Duodenal mucosa (tissue), 2 donors: ENCODE data around the gene MRPL37.
A peak's percentile ranks its signal among the peaks of the same experiment; 100 is the strongest.
"Not testable (repeated sequence)": the region's sequence is repeated elsewhere in the genome, so short reads cannot be mapped to it uniquely, and the experiment has no call there.

Experiments used
- H3K27ac ChIP-seq: one replicate; pipeline ENCODE4 v1.7.0; 2013; ENCODE audit warnings: low read depth, low read length
- H3K27me3 ChIP-seq, 2 donors: one replicate each; pipeline ENCODE4 v1.7.0; 2013; ENCODE audit warnings: low read length in 2 of 2, control low read depth in 1 of 2; ENCODE audit not compliant: insufficient read depth in 2 of 2, control insufficient read depth in 1 of 2
- H3K36me3 ChIP-seq, 2 donors: one replicate each; pipeline ENCODE4 v1.7.0; 2013; ENCODE audit warnings: low read length in 2 of 2, control low read depth in 1 of 2; ENCODE audit not compliant: insufficient read depth in 2 of 2, control insufficient read depth in 1 of 2
- H3K4me1 ChIP-seq, 2 donors: one replicate each; pipeline ENCODE4 v1.7.0; 2013; ENCODE audit warnings: low read length in 2 of 2, control low read depth in 1 of 2; ENCODE audit not compliant: insufficient read depth in 2 of 2, control insufficient read depth in 1 of 2
- H3K4me3 ChIP-seq, 2 donors: one replicate each; pipeline ENCODE4 v1.7.0; 2013; ENCODE audit warnings: low read length in 2 of 2, low read depth in 1 of 2
- H3K9ac ChIP-seq, 2 donors: one replicate each; pipeline ENCODE4 v1.7.0; 2013; ENCODE audit warnings: low read length in 2 of 2, low read depth in 1 of 2
- H3K9me3 ChIP-seq, 2 donors: one replicate each; pipeline ENCODE4 v1.7.0; 2013; ENCODE audit warnings: low read length in 2 of 2, control low read depth in 1 of 2; ENCODE audit not compliant: control insufficient read depth in 1 of 2

MRPL37 gene

DNA sequence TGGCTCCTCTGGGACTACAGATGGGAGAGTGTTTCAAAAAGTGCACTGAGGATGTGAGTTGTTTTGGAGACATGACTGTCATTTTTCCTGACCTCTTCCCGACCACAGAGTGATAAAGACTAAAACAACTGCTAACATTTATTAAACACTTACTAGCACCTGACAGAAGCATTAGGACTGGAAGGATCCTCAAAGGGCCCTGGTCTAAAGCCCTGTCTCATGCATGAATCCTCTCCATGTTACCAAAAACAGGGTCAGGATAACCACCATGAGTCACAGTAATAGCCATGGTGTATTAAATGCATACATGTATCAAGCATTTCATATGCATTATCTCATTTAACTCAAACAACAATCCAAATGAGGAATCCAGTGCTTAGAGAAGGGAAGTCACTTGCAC lies 11.7 kb upstream of the MRPL37 start:
- Histone ChIP-seq H3K36me3 (peaks cover 0 to 24% of the 10 kb centered on the region in 2 donors), H3K9me3 (no peaks in the 10 kb centered on the region), H3K9ac (no peak overlapping the region), H3K4me1 (no peaks in the 10 kb centered on the region), H3K27ac (no peak overlapping the region), H3K4me3 (no peak overlapping the region), H3K27me3 (no peaks in the 10 kb centered on the region)

DNA sequence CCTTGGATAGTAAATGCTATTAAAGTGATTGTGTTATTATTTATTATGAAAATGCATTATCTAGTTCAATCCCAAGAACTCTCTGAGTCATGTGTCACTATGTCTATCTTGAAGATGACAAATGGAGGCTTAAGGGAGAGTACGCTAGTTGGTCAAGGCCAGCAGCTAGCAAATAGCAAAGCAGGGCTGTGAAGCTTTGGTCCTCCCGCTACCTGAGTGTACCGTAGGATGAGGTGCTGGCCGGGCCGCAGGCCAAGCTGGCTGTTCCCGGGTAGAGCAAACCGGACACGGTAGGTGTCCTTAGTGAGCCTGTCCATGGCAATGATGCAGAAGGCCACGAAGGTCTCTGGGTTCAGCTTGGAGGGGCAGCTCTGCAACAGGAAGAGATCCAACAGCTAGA lies 9.4 kb upstream of the MRPL37 start:
- Histone ChIP-seq H3K9ac (no peak overlapping the region), H3K4me3 (no peak overlapping the region), H3K27me3 (no peaks in the 10 kb centered on the region), H3K27ac (no peak overlapping the region), H3K9me3 (no peaks in the 10 kb centered on the region), H3K36me3 (peaks cover 3 to 40% of the 10 kb centered on the region in 2 donors), H3K4me1 (no peaks in the 10 kb centered on the region)

- H3K36me3 ChIP-seq, result peaks cover 3 to 43% of the 10 kb centered on the region in 2 donors
- H3K9me3 ChIP-seq, result no peaks in the 10 kb centered on the region
- H3K4me3 ChIP-seq, result no peak overlapping the region
- H3K27me3 ChIP-seq, result no peaks in the 10 kb centered on the region
- H3K9ac ChIP-seq, result no peak overlapping the region
- no peak overlapping the region for H3K27ac ChIP-seq
- no peaks in the 10 kb centered on the region for H3K4me1 ChIP-seq
These were observed 8.4 kb upstream of the MRPL37 start for GRCh38 chr1:54191525-54191924.

- H3K4me1 ChIP-seq, result no peaks in the 10 kb centered on the region
- no peak overlapping the region for H3K9ac ChIP-seq
- H3K4me3 ChIP-seq, result no peak overlapping the region
- H3K9me3 ChIP-seq, result no peaks in the 10 kb centered on the region
- peaks cover 3 to 43% of the 10 kb centered on the region in 2 donors for H3K36me3 ChIP-seq
- H3K27me3 ChIP-seq, result no peaks in the 10 kb centered on the region
- no peak overlapping the region for H3K27ac ChIP-seq
These were observed 6.5 kb upstream of the MRPL37 start for GRCh38 chr1:54193453-54193852.

GRCh38 chr1:54199151-54199764 lies 709 bp upstream of the MRPL37 start:
- peaks cover 3 to 16% of the 10 kb centered on the region in 2 donors for H3K36me3 ChIP-seq
- H3K9me3 ChIP-seq, result no peaks in the 10 kb centered on the region
- no peak overlapping the region for H3K27ac ChIP-seq
- peak overlapping the region; percentile 84 to 96 for H3K4me3 ChIP-seq
- peaks cover 18 to 20% of the 10 kb centered on the region in 2 donors for H3K4me1 ChIP-seq
- H3K9ac ChIP-seq, result peak overlapping the region; percentile 69 to 87
- no peaks in the 10 kb centered on the region for H3K27me3 ChIP-seq

DNA sequence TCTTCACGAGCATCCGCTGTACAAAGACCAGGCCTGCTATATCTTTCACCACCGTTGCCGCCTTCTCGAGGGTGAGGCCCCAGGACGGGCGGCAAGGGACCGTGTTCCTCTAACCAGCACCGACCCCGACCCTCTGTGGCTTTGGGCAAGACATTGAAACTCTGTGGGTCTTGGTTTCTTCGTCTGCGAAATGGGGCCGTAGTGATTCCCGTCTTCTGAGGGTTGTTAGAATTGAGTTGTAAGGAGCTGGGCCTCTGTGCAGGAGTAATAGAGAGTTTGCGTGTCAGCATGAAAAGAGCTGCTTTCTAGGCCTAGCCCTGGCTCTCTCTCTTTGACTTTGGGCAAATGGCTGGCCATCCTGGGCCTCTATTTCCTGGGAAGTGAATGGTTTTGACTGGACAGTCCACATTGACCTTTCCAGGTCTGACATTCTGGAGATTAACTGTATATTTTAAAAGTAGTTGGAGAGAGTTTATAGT lies 591 bp downstream of the MRPL37 start:
- Histone ChIP-seq H3K4me3 (peak overlapping the region; percentile 84 to 96), H3K9ac (peak overlapping the region; percentile 86 to 87), H3K4me1 (peaks cover 18 to 20% of the 10 kb centered on the region in 2 donors), H3K9me3 (no peaks in the 10 kb centered on the region), H3K36me3 (peaks cover 3 to 15% of the 10 kb centered on the region in 2 donors), H3K27me3 (no peaks in the 10 kb centered on the region), H3K27ac (no peak overlapping the region)

- H3K9ac ChIP-seq, result no peak overlapping the region
- H3K4me3 ChIP-seq, result no peak overlapping the region
- H3K36me3 ChIP-seq, result peaks cover 22 to 36% of the 10 kb centered on the region in 2 donors
- H3K27me3 ChIP-seq, result no peaks in the 10 kb centered on the region
- peaks cover 14 to 16% of the 10 kb centered on the region in 2 donors for H3K4me1 ChIP-seq
- no peak overlapping the region for H3K27ac ChIP-seq
- H3K9me3 ChIP-seq, result no peaks in the 10 kb centered on the region
These were observed 4.2 kb downstream of the MRPL37 start for GRCh38 chr1:54204199-54204598.

- H3K36me3 ChIP-seq, result peaks cover 46 to 63% of the 10 kb centered on the region in 2 donors
These were observed 7.3 kb downstream of the MRPL37 start for GRCh38 chr1:54207287-54207686.

DNA sequence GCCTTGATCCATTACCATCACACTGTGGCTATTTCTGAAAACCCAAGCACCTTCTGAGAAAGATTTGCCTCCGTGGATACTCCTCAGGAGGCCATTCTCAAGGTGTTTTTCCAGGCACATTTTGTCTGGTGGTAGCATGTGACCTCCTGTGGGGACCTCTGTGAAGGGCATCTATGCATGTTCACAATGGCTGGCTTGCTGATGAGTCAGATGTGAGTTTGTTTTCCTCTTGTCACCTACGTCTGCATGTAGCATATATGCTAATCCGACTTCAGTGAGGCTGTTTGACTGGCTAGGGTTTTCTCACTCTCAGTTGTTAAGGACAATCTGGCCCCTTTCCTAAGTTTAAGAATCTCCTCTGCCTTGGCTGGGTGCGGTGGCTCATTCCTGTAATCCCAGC lies 7.9 kb downstream of the MRPL37 start:
- not testable (repeated sequence) for H3K27me3 ChIP-seq, H3K9ac ChIP-seq, H3K27ac ChIP-seq, H3K4me3 ChIP-seq, H3K9me3 ChIP-seq, H3K4me1 ChIP-seq
- peaks cover 52 to 69% of the 10 kb centered on the region in 2 donors for H3K36me3 ChIP-seq

More at GRCh38 chr1:54207287-54207686, 7.3 kb downstream of the MRPL37 start:
- H3K27ac ChIP-seq, result no peak overlapping the region
- no peak overlapping the region for H3K4me3 ChIP-seq
- no peak overlapping the region for H3K9ac ChIP-seq
- no peaks in the 10 kb centered on the region for H3K27me3 ChIP-seq
- H3K4me1 ChIP-seq, result no peaks in the 10 kb centered on the region
- H3K9me3 ChIP-seq, result no peaks in the 10 kb centered on the region

DNA sequence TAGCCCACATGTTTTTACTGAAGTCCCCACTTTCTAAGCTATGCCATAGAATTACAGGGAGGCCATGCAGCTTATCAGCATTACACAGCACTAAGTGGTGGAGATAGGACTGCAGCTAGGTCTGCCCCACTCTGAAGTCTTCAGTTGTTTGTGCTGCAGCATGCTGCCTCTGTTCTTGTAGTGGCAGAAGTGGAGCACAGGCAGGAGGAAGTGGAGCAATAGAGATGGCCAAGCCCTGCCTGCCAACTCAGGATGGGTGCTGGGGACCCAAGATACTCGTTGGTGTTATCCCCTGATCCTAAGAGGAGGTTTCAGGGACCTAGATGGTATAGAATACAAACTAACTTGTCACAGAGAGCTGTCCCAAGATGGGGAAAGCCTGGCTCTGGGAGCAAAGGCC lies 12.9 kb downstream of the MRPL37 start:
- H3K4me3 ChIP-seq, result no peak overlapping the region
- H3K36me3 ChIP-seq, result peaks cover 72 to 93% of the 10 kb centered on the region in 2 donors
- no peak overlapping the region for H3K9ac ChIP-seq
- H3K27ac ChIP-seq, result no peak overlapping the region
- H3K4me1 ChIP-seq, result no peaks in the 10 kb centered on the region
- H3K27me3 ChIP-seq, result no peaks in the 10 kb centered on the region
- no peaks in the 10 kb centered on the region for H3K9me3 ChIP-seq
